ENCODE measurements around the gene MXI1.

MXI1 gene

GRCh38 chr10:110207011-110207804 lies at the start of gene MXI1:
MXI1 (plus strand) TSS chr10:110207605; CDS start chr10:110207809, 204 bp downstream.
- in situ Hi-C loops (cut with MboI; ENCODE audit: low sequenced_read_pairs) = no loop called here

- in situ Hi-C loops (cut with MboI; ENCODE audit: low sequenced_read_pairs) = no loop called here
Observed at GRCh38 chr10:110158051-110159005, 49.1 kb upstream of the MXI1 start.

- in situ Hi-C loops (cut with MboI; ENCODE audit: low sequenced_read_pairs) = no loop called here
Observed at GRCh38 chr10:110160081-110160480, 47.3 kb upstream of the MXI1 start.

- in situ Hi-C loops (cut with MboI; ENCODE audit: low sequenced_read_pairs) = no loop called here
Observed at GRCh38 chr10:110160522-110160921, 46.9 kb upstream of the MXI1 start.

GRCh38 chr10:110162741-110163145 lies 44.7 kb upstream of the MXI1 start:
- in situ Hi-C loops (cut with MboI; ENCODE audit: low sequenced_read_pairs) = no loop called here

- in situ Hi-C loops (cut with MboI; ENCODE audit: low sequenced_read_pairs) = no loop called here
Observed at GRCh38 chr10:110163192-110163773, 44.1 kb upstream of the MXI1 start.

GRCh38 chr10:110163841-110164240 lies 43.6 kb upstream of the MXI1 start:
- in situ Hi-C loops (cut with MboI; ENCODE audit: low sequenced_read_pairs) = no loop called here

GRCh38 chr10:110165239-110165638 lies 42.2 kb upstream of the MXI1 start:
- in situ Hi-C loops (cut with MboI; ENCODE audit: low sequenced_read_pairs) = no loop called here

- in situ Hi-C loops (cut with MboI; ENCODE audit: low sequenced_read_pairs) = no loop called here
Observed at GRCh38 chr10:110167149-110167548, 40.3 kb upstream of the MXI1 start.

GRCh38 chr10:110168601-110169481 lies 38.6 kb upstream of the MXI1 start:
- in situ Hi-C loops (cut with MboI; ENCODE audit: low sequenced_read_pairs) = no loop called here

- in situ Hi-C loops (cut with MboI; ENCODE audit: low sequenced_read_pairs) = no loop called here
Observed at GRCh38 chr10:110169586-110169985, 37.8 kb upstream of the MXI1 start.

GRCh38 chr10:110170142-110170971 lies 37.0 kb upstream of the MXI1 start:
- in situ Hi-C loops (cut with MboI; ENCODE audit: low sequenced_read_pairs) = no loop called here

- in situ Hi-C loops (cut with MboI; ENCODE audit: low sequenced_read_pairs) = no loop called here
Observed at GRCh38 chr10:110171032-110171431, 36.4 kb upstream of the MXI1 start.

- in situ Hi-C loops (cut with MboI; ENCODE audit: low sequenced_read_pairs) = no loop called here
Observed at GRCh38 chr10:110172155-110172554, 35.2 kb upstream of the MXI1 start.

- in situ Hi-C loops (cut with MboI; ENCODE audit: low sequenced_read_pairs) = no loop called here
Observed at GRCh38 chr10:110174201-110174600, 33.2 kb upstream of the MXI1 start.

- in situ Hi-C loops (cut with MboI; ENCODE audit: low sequenced_read_pairs) = no loop called here
Observed at GRCh38 chr10:110174816-110175215, 32.6 kb upstream of the MXI1 start.

GRCh38 chr10:110175406-110175805 lies 32.0 kb upstream of the MXI1 start:
- in situ Hi-C loops (cut with MboI; ENCODE audit: low sequenced_read_pairs) = no loop called here

GRCh38 chr10:110176141-110177030 lies 31.0 kb upstream of the MXI1 start:
- in situ Hi-C loops (cut with MboI; ENCODE audit: low sequenced_read_pairs) = no loop called here

- in situ Hi-C loops (cut with MboI; ENCODE audit: low sequenced_read_pairs) = no loop called here
Observed at GRCh38 chr10:110179220-110179619, 28.2 kb upstream of the MXI1 start.
